WTC11 (cell line): ENCODE results near the gene PDIK1L. TPM values are rescaled to one million over a fixed set of nuclear protein-coding genes. Genes with fewer than 3 reads are reported as not detected.
"Not testable (repeated sequence)": the region's sequence is repeated elsewhere in the genome, so short reads cannot be mapped to it uniquely, and the experiment has no call there.

Experiments
- ATAC-seq: fragments of 200-7000 bp; cut with Tn5 transposase; 2 replicates; pipeline ENCODE4 v1.10.0; 2021; ENCODE audit warnings: mild to moderate bottlenecking, moderate library complexity
- CTCF ChIA-PET: fragments of 300-600 bp; sonication (Branson Sonifier 250); formaldehyde crosslinking; loops from one replicate; lab custom pipeline; 2021; ENCODE audit warnings: antibody characterized with exemption; lab: Charles Lee
- POLR2A ChIA-PET: fragments of 350-600 bp; sonication (Branson Sonifier 250); formaldehyde crosslinking; loops from one replicate; lab custom pipeline; 2021; ENCODE audit warnings: antibody characterized with exemption; lab: Charles Lee
- DNase-seq: peaks from one replicate; pipeline ENCODE4 v3.0.0; 2021; ENCODE audit warnings: low spot score
- H3K27ac Mint-ChIP-seq: 2 replicates; pipeline ENCODE4 v1.8.0; 2021; ENCODE audit warnings: mixed read lengths
- H3K27me3 Mint-ChIP-seq: 2 replicates; pipeline ENCODE4 v1.8.0; 2021; ENCODE audit warnings: low read depth, mild to moderate bottlenecking, moderate library complexity, mixed read lengths
- H3K36me3 Mint-ChIP-seq: 2 replicates; pipeline ENCODE4 v1.8.0; 2021; ENCODE audit warnings: mixed read lengths
- H3K4me1 Mint-ChIP-seq: 2 replicates; pipeline ENCODE4 v1.8.0; 2022; ENCODE audit warnings: mixed read lengths
- H3K4me3 Mint-ChIP-seq: 2 replicates; pipeline ENCODE4 v1.8.0; 2021; ENCODE audit warnings: mild to moderate bottlenecking, moderate library complexity, mixed read lengths
- H3K9me3 Mint-ChIP-seq: 2 replicates; pipeline ENCODE4 v1.8.0; 2021; ENCODE audit warnings: mixed read lengths
- FOXK1 ChIP-seq: sonication (generic); formaldehyde crosslinking; IDR thresholded peaks from 2 replicates; pipeline ENCODE4 v1.8.0; 2022; ENCODE audit warnings: mild to moderate bottlenecking, moderate library complexity, missing genetic modification reagents
- HMGA2 ChIP-seq: fragments of 250-450 bp; sonication (Bioruptor Pico); IDR thresholded peaks from 2 replicates; pipeline ENCODE4 v1.4.0; 2021; ENCODE audit warnings: mild to moderate bottlenecking, moderate library complexity
- SOX15 ChIP-seq: fragments of 250-450 bp; sonication (Bioruptor Pico); IDR thresholded peaks from 2 replicates; pipeline ENCODE4 v1.9.0; 2021; ENCODE audit warnings: mild to moderate bottlenecking
- STAT6 ChIP-seq: sonication (generic); formaldehyde crosslinking; conservative IDR thresholded peaks from 2 replicates; pipeline ENCODE4 v1.8.1; 2023; ENCODE audit warnings: mild to moderate bottlenecking, low read depth, missing genetic modification reagents, moderate library complexity
- TCF7 ChIP-seq: sonication (generic); formaldehyde crosslinking; IDR thresholded peaks from 2 replicates; pipeline ENCODE4 v1.8.0; 2022; ENCODE audit warnings: mild to moderate bottlenecking, low read depth, missing genetic modification reagents, moderate library complexity
- ZNF121 ChIP-seq: sonication (generic); formaldehyde crosslinking; IDR thresholded peaks from 2 replicates; pipeline ENCODE4 v1.8.0; 2023; ENCODE audit warnings: missing genetic modification reagents
- ZNF138 ChIP-seq: sonication (generic); formaldehyde crosslinking; conservative IDR thresholded peaks from 2 replicates; pipeline ENCODE4 v1.8.1; 2022; ENCODE audit warnings: mild to moderate bottlenecking, moderate library complexity, missing genetic modification reagents
- ZNF219 ChIP-seq: sonication (generic); formaldehyde crosslinking; IDR thresholded peaks from 2 replicates; pipeline ENCODE4 v1.8.0; 2023; ENCODE audit warnings: missing genetic modification reagents, mild to moderate bottlenecking, borderline replicate concordance
- ZNF263 ChIP-seq: sonication (generic); formaldehyde crosslinking; IDR thresholded peaks from 2 replicates; pipeline ENCODE4 v1.8.1; 2022; ENCODE audit warnings: low read depth, mild to moderate bottlenecking, moderate library complexity, missing genetic modification reagents
- ZNF425 ChIP-seq: fragments of 250-450 bp; sonication (Bioruptor Pico); conservative IDR thresholded peaks from 2 replicates; pipeline ENCODE4 v1.9.0; 2021; ENCODE audit warnings: mild to moderate bottlenecking
- ZNF671 ChIP-seq: fragments of 250-450 bp; sonication (Bioruptor Pico); IDR thresholded peaks from 2 replicates; pipeline ENCODE4 v1.8.0; 2021; ENCODE audit warnings: mild to moderate bottlenecking
- total RNA-seq: library from RNA; stranded (reverse); gene quantifications from 3 replicates; pipeline ENCODE4 v1.2.3, GENCODE V29; 2021
- TF ChIP-seq, protein P1 (sequence below): fragments of 250-450 bp; sonication (Bioruptor Pico); IDR thresholded peaks from 2 replicates; pipeline ENCODE4 v1.9.0; 2021; ENCODE audit warnings: mild to moderate bottlenecking, borderline replicate concordance

Gene PDIK1L
- total RNA-seq, 1 experiment from 2014 or later: 5.5 TPM

DNA sequence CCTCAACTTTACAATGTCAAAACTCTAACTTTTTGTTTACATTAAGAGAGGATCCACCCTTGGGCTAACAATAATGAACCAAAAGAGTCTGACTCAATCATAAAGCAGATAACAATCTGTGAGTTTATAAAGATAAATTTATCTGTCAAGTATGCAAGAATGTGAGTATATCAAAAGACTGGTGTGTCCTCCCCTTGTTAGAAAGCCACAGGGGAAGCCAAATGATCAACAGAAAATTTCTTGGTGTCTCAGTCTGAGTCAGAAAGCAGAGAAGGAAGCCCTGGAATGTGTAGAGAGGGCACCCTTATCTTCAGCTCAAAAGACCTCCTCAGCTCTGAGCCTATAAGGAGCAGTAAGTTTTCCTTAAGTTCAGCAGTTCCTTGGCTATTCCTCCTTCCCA is 13.9 kb upstream of the PDIK1L start (continued):
- TF ChIP-seq, protein P1, sequence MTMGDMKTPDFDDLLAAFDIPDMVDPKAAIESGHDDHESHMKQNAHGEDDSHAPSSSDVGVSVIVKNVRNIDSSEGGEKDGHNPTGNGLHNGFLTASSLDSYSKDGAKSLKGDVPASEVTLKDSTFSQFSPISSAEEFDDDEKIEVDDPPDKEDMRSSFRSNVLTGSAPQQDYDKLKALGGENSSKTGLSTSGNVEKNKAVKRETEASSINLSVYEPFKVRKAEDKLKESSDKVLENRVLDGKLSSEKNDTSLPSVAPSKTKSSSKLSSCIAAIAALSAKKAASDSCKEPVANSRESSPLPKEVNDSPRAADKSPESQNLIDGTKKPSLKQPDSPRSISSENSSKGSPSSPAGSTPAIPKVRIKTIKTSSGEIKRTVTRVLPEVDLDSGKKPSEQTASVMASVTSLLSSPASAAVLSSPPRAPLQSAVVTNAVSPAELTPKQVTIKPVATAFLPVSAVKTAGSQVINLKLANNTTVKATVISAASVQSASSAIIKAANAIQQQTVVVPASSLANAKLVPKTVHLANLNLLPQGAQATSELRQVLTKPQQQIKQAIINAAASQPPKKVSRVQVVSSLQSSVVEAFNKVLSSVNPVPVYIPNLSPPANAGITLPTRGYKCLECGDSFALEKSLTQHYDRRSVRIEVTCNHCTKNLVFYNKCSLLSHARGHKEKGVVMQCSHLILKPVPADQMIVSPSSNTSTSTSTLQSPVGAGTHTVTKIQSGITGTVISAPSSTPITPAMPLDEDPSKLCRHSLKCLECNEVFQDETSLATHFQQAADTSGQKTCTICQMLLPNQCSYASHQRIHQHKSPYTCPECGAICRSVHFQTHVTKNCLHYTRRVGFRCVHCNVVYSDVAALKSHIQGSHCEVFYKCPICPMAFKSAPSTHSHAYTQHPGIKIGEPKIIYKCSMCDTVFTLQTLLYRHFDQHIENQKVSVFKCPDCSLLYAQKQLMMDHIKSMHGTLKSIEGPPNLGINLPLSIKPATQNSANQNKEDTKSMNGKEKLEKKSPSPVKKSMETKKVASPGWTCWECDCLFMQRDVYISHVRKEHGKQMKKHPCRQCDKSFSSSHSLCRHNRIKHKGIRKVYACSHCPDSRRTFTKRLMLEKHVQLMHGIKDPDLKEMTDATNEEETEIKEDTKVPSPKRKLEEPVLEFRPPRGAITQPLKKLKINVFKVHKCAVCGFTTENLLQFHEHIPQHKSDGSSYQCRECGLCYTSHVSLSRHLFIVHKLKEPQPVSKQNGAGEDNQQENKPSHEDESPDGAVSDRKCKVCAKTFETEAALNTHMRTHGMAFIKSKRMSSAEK: no peak
- TF ChIP-seq STAT6 (CRISPR knock-in tag): no peak

DNA sequence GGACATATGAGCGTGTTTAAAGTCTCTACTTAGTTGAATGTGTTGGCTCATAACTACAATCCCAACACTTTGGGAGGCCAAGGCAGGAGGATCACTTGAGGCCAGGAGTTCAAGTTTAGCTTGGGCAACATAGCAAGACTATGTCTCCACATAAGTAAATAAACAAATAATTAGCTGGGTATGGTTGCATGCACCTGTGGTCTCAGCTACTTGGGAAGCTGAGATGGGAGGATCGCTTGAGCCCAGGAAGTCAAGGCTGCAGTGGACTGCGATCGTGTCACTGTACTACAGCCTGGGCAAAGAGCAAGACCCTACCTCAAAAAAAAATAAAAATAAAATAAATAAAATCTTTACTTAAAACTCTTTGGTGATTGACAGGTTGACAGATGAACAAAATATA is 13.0 kb upstream of the PDIK1L start:
- no peaks in the 10 kb centered on the region for H3K36me3 Mint-ChIP-seq
- ATAC-seq: no peak
- peaks cover 19% of the 10 kb centered on the region for H3K4me1 Mint-ChIP-seq
- H3K27ac Mint-ChIP-seq: no peak overlapping the region
- DNase-seq: no peak
- ChIA-PET CTCF (interaction anchor here (1.2 to 5.6 kb wide), 2 partner anchors 47 to 62 kb away, joined by 3 to 49 read pairs; no protein-coding TSS in a partner anchor), POLR2A (interaction anchor here (0.6 kb wide), 1 partner anchor 463 kb away, joined by 5 read pairs; no protein-coding TSS in a partner anchor)
- TF ChIP-seq ZNF121 (0 out of 2 replicates have a peak, but pooled peaks have one; percentile 68), ZNF219 (CRISPR knock-in tag) (no peak)
- H3K9me3 Mint-ChIP-seq: no peaks in the 10 kb centered on the region
- peaks cover 4% of the 10 kb centered on the region for H3K27me3 Mint-ChIP-seq
- H3K4me3 Mint-ChIP-seq: no peak overlapping the region

GRCh38 chr1:26099780-26100179 is 11.8 kb upstream of the PDIK1L start:
- no peak for DNase-seq
- POLR2A ChIA-PET: no interaction called here
- no peak for ATAC-seq
- H3K9me3 Mint-ChIP-seq: no peaks in the 10 kb centered on the region
- TF ChIP-seq FOXK1 (CRISPR knock-in tag): no peak
- TF ChIP-seq ZNF263 (CRISPR knock-in tag): no peak
- no peak for TF ChIP-seq HMGA2 (CRISPR knock-in tag)
- no peak for TF ChIP-seq ZNF671 (CRISPR knock-in tag)
- no peak for TF ChIP-seq TCF7
- no peak for TF ChIP-seq SOX15
- TF ChIP-seq ZNF138 (CRISPR knock-in tag): no peak
- no peak for TF ChIP-seq ZNF425
- TF ChIP-seq, all 79 proteins: peak for 0
- Mint-ChIP-seq H3K27ac (no peak overlapping the region), H3K4me1 (peaks cover 7% of the 10 kb centered on the region), H3K27me3 (peaks cover 7% of the 10 kb centered on the region; the same call in 1 of the 2 replicates), H3K36me3 (no peaks in the 10 kb centered on the region), H3K4me3 (no peak overlapping the region)
- CTCF ChIA-PET: interaction anchor here (0.7 to 5.6 kb wide), 4 partner anchors 39 to 63 kb away, joined by 3 to 49 read pairs (median 4); no protein-coding TSS in a partner anchor

DNA sequence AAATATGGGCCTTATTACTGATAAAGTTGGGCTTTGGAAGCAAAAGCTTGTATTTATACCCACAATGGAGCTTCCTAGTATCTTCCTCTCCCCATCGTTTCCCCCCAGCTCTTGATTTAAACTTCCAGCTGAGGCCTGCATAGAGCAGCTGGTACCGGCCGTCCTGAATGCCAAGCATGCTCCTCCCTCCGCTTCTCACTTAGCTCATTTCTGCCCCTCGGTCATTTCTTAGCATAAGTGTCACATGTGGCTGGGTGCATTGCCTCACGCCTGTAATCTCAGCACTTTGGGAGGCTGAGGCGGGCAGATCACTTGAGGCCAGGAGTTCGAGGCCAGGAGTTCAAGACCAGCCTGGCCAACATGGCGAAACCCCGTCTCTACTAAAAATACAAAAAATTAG is 11.4 kb upstream of the PDIK1L start:
- H3K9me3 Mint-ChIP-seq, POLR2A ChIA-PET, ATAC-seq, H3K36me3 Mint-ChIP-seq, H3K27me3 Mint-ChIP-seq, H3K27ac Mint-ChIP-seq, H3K4me3 Mint-ChIP-seq, DNase-seq, H3K4me1 Mint-ChIP-seq: not testable (repeated sequence)
- CTCF ChIA-PET: interaction anchor here (0.7 to 5.6 kb wide), 4 partner anchors 38 to 134 kb away, joined by 3 to 49 read pairs (median 4); partner anchors contain the start of gene CEP85
